Tibial nerve (tissue), 3 donors: ENCODE results near the gene HTR7.

Experiments
- CTCF ChIP-seq, 5 experiments: fragments of 200-600 bp in 3 of 5; fragments of 450-650 bp in 2 of 5; sonication (generic) in 3 of 5; IDR thresholded peaks; one replicate each; pipeline ENCODE4 v1.5.1; 2016 to 2019; ENCODE audit warnings: antibody characterized with exemption in 5 of 5, mild to moderate bottlenecking in 3 of 5, moderate library complexity in 2 of 5
- POLR2A ChIP-seq, 2 donors: fragments of 450-650 bp; IDR thresholded peaks; one replicate each; pipeline ENCODE4 v1.6.1; 2017; ENCODE audit warnings: antibody characterized with exemption in 2 of 2, mild to moderate bottlenecking in 2 of 2, moderate library complexity in 2 of 2

- TF ChIP-seq CTCF (IDR thresholded peaks at IDR 0.05) = no peak
- TF ChIP-seq POLR2A (IDR thresholded peaks at IDR 0.05) = no peak
Observed at GRCh38 chr10:90885176-90885575, 27.3 kb upstream of the HTR7 start.
